ENCODE results near the gene APBA2.

DNA sequence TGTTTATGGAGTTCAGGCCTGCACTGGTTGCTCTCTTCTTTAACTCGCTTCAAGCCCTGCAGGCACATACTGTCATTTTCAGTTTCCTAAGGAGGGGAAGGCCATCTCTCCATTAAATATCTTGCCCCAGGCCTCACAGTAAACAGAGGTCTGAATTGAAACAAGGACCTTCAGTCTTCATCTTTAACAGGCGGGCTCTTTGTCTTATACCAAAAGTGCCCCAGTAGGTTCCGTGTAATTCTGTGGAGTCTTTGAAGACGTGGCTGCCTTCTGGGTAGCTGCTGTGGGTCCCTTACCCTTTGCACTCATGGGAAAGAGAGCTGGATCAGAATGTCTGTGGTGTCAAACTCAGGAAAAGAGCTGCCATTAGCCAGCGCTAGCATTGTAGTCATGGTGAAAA is 161.2 kb downstream of the APBA2 start:
- TF ChIP-seq CTCF (IDR thresholded peaks at IDR 0.05) (no peak), STAT6 (CRISPR knock-in tag; conservative IDR thresholded peaks at IDR 0.05; ENCODE audit: low read depth) (no peak), ZBTB43 (CRISPR knock-in tag; IDR thresholded peaks at IDR 0.05) (no peak)
- TF ChIP-seq, protein P1, sequence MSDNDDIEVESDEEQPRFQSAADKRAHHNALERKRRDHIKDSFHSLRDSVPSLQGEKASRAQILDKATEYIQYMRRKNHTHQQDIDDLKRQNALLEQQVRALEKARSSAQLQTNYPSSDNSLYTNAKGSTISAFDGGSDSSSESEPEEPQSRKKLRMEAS (CRISPR knock-in tag; IDR thresholded peaks at IDR 0.05) = no peak
- TF ChIP-seq, protein P2, sequence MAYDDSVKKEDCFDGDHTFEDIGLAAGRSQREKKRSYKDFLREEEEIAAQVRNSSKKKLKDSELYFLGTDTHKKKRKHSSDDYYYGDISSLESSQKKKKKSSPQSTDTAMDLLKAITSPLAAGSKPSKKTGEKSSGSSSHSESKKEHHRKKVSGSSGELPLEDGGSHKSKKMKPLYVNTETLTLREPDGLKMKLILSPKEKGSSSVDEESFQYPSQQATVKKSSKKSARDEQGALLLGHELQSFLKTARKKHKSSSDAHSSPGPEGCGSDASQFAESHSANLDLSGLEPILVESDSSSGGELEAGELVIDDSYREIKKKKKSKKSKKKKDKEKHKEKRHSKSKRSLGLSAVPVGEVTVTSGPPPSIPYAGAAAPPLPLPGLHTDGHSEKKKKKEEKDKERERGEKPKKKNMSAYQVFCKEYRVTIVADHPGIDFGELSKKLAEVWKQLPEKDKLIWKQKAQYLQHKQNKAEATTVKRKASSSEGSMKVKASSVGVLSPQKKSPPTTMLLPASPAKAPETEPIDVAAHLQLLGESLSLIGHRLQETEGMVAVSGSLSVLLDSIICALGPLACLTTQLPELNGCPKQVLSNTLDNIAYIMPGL (CRISPR knock-in tag; IDR thresholded peaks at IDR 0.05) = no peak
- TF ChIP-seq, protein P3, sequence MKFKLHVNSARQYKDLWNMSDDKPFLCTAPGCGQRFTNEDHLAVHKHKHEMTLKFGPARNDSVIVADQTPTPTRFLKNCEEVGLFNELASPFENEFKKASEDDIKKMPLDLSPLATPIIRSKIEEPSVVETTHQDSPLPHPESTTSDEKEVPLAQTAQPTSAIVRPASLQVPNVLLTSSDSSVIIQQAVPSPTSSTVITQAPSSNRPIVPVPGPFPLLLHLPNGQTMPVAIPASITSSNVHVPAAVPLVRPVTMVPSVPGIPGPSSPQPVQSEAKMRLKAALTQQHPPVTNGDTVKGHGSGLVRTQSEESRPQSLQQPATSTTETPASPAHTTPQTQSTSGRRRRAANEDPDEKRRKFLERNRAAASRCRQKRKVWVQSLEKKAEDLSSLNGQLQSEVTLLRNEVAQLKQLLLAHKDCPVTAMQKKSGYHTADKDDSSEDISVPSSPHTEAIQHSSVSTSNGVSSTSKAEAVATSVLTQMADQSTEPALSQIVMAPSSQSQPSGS (CRISPR knock-in tag; IDR thresholded peaks at IDR 0.05; ENCODE audit: borderline replicate concordance, low read depth) = no peak
